H9 (cell line): Measurements from ENCODE around the gene PUS10. TPM values are rescaled to one million over a fixed set of nuclear protein-coding genes. Genes with fewer than 3 reads are reported as not detected.

Experiments
- DNase-seq: peaks from one replicate; pipeline ENCODE4 v3.0.0-alpha.2; 2017
- H2AFZ ChIP-seq: one replicate; pipeline ENCODE4 v1.6.1; 2013; ENCODE audit warnings: mild to moderate bottlenecking, low read length, control low read depth, moderate library complexity
- H2AK5ac ChIP-seq: 2 replicates; pipeline ENCODE4 v1.6.1; 2013; ENCODE audit warnings: low read length, control low read depth, mixed read lengths; ENCODE audit not compliant: insufficient read length
- H2BK120ac ChIP-seq: one replicate; pipeline ENCODE4 v1.6.1; 2013; ENCODE audit warnings: low read depth, mild to moderate bottlenecking, low read length, control low read depth, inconsistent platforms; ENCODE audit not compliant: poor library complexity, severe bottlenecking
- H2BK12ac ChIP-seq: 2 replicates; pipeline ENCODE4 v1.6.1; 2013; ENCODE audit warnings: low read length, control low read depth, mixed read lengths, low read depth; ENCODE audit not compliant: insufficient read length
- H2BK15ac ChIP-seq: 2 replicates; pipeline ENCODE4 v1.6.1; 2013; ENCODE audit warnings: low read depth, low read length, control low read depth
- H2BK20ac ChIP-seq: one replicate; pipeline ENCODE4 v1.6.1; 2013; ENCODE audit warnings: low read depth, mild to moderate bottlenecking, low read length, control low read depth, inconsistent platforms; ENCODE audit not compliant: poor library complexity, severe bottlenecking
- H2BK5ac ChIP-seq: 2 replicates; pipeline ENCODE4 v1.6.1; 2013; ENCODE audit warnings: low read length, control low read depth, mixed read lengths; ENCODE audit not compliant: insufficient read length
- H3K14ac ChIP-seq: 2 replicates; pipeline ENCODE4 v1.6.1; 2013; ENCODE audit warnings: low read length, control low read depth; ENCODE audit not compliant: insufficient read depth
- H3K18ac ChIP-seq: 2 replicates; pipeline ENCODE4 v1.6.1; 2013; ENCODE audit warnings: low read depth, mild to moderate bottlenecking, mixed read lengths, low read length, control low read depth; ENCODE audit not compliant: insufficient read length
- H3K23ac ChIP-seq: 2 replicates; pipeline ENCODE4 v1.6.1; 2013; ENCODE audit warnings: low read length, control low read depth, mixed read lengths, low read depth; ENCODE audit not compliant: insufficient read length
- H3K23me2 ChIP-seq: 2 replicates; pipeline ENCODE4 v1.6.1; 2013; ENCODE audit warnings: low read depth, mild to moderate bottlenecking, mixed read lengths, low read length, control low read depth; ENCODE audit not compliant: insufficient read length, poor library complexity, severe bottlenecking
- H3K27ac ChIP-seq: 2 replicates; pipeline ENCODE4 v1.5.1; 2013; ENCODE audit warnings: low read length, control low read depth, mixed read lengths, low read depth; ENCODE audit not compliant: insufficient read length
- H3K27me3 ChIP-seq: 2 replicates; pipeline ENCODE4 v1.6.1; 2013; ENCODE audit warnings: low read length, control low read depth, inconsistent platforms; ENCODE audit not compliant: insufficient read depth
- H3K4ac ChIP-seq: 2 replicates; pipeline ENCODE4 v1.6.1; 2013; ENCODE audit warnings: low read depth, mild to moderate bottlenecking, control low read depth, inconsistent platforms, low read length, moderate library complexity
- H3K4me1 ChIP-seq: 2 replicates; pipeline ENCODE4 v1.6.1; 2013; ENCODE audit warnings: low read length, control low read depth, inconsistent platforms; ENCODE audit not compliant: insufficient read depth
- H3K4me2 ChIP-seq: 2 replicates; pipeline ENCODE4 v1.6.1; 2013; ENCODE audit warnings: low read length, control low read depth, mixed read lengths; ENCODE audit not compliant: insufficient read length, insufficient read depth
- H3K56ac ChIP-seq: 2 replicates; pipeline ENCODE4 v1.6.1; 2013; ENCODE audit warnings: low read depth, mild to moderate bottlenecking, mixed read lengths, low read length, control low read depth; ENCODE audit not compliant: insufficient read length
- H3K79me1 ChIP-seq: 2 replicates; pipeline ENCODE4 v1.6.1; 2013; ENCODE audit warnings: low read depth, mild to moderate bottlenecking, moderate library complexity, low read length, control low read depth, inconsistent platforms; ENCODE audit not compliant: insufficient read depth, poor library complexity, severe bottlenecking
- H3K79me2 ChIP-seq: 2 replicates; pipeline ENCODE4 v1.6.1; 2013; ENCODE audit warnings: low read length, control low read depth, inconsistent platforms; ENCODE audit not compliant: insufficient read depth
- H3K9ac ChIP-seq: 2 replicates; pipeline ENCODE4 v1.6.1; 2013; ENCODE audit warnings: low read length, control low read depth, mixed read lengths; ENCODE audit not compliant: insufficient read length; ENCODE audit errors: extremely low read depth
- H3K9me3 ChIP-seq: one replicate; pipeline ENCODE4 v1.6.1; 2013; ENCODE audit warnings: low read depth, low read length, inconsistent platforms; ENCODE audit not compliant: control insufficient read depth
- H3T11ph ChIP-seq: one replicate; pipeline ENCODE4 v1.6.1; 2013; ENCODE audit warnings: mild to moderate bottlenecking, low read length, control low read depth, inconsistent platforms
- H4K20me1 ChIP-seq: one replicate; pipeline ENCODE4 v1.6.1; 2013; ENCODE audit not compliant: control insufficient read depth, insufficient read length, insufficient read depth
- H4K5ac ChIP-seq: 2 replicates; pipeline ENCODE4 v1.6.1; 2013; ENCODE audit warnings: low read depth, mild to moderate bottlenecking, mixed read lengths, low read length, control low read depth; ENCODE audit not compliant: insufficient read length
- H4K8ac ChIP-seq: replicated peaks from 2 replicates; pipeline ENCODE4 v1.6.1; 2013; ENCODE audit warnings: low read length, control low read depth, mixed read lengths, low read depth; ENCODE audit not compliant: insufficient read length
- H4K91ac ChIP-seq: 2 replicates; pipeline ENCODE4 v1.6.1; 2013; ENCODE audit warnings: low read depth, mild to moderate bottlenecking, moderate library complexity, mixed read lengths, low read length, control low read depth; ENCODE audit not compliant: insufficient read length
- H3K27ac Mint-ChIP-seq, 3 experiments: 2 replicates in 2 of 3; 3 replicates in 1 of 3; pipeline ENCODE4 v1.8.0; 2020 to 2021; ENCODE audit warnings: mixed read lengths in 3 of 3, mild to moderate bottlenecking in 1 of 3, moderate library complexity in 1 of 3
- H3K27me3 Mint-ChIP-seq: 2 replicates; pipeline ENCODE4 v1.8.0; 2021; ENCODE audit warnings: low read depth, mild to moderate bottlenecking, moderate library complexity, mixed read lengths
- H3K36me3 Mint-ChIP-seq, 3 experiments: 2 replicates in 2 of 3; 3 replicates in 1 of 3; pipeline ENCODE4 v1.8.0; 2020 to 2021; ENCODE audit warnings: low read depth in 3 of 3, mixed read lengths in 3 of 3; ENCODE audit not compliant: insufficient read depth in 1 of 3
- H3K4me1 Mint-ChIP-seq, 2 experiments: 2 replicates each; pipeline ENCODE4 v1.8.0; 2020; ENCODE audit warnings: mixed read lengths in 2 of 2
- H3K4me3 Mint-ChIP-seq, 2 experiments: 2 replicates in 1 of 2; 3 replicates in 1 of 2; pipeline ENCODE4 v1.8.0; 2020 to 2021; ENCODE audit warnings: mild to moderate bottlenecking in 2 of 2, mixed read lengths in 2 of 2, moderate library complexity in 1 of 2
- H3K9me3 Mint-ChIP-seq, 2 experiments: 2 replicates in 1 of 2; 3 replicates in 1 of 2; pipeline ENCODE4 v1.8.0; 2020; ENCODE audit warnings: mild to moderate bottlenecking in 2 of 2, mixed read lengths in 2 of 2, moderate library complexity in 1 of 2
- CTCF ChIP-seq: fragments of 200-600 bp; sonication (generic); conservative IDR thresholded peaks from 3 replicates; pipeline ENCODE4 v1.8.0; 2021; ENCODE audit warnings: antibody characterized with exemption, mild to moderate bottlenecking
- WGBS: extraction: QIAGEN DNeasy Blood & Tissue Kit; methylation state at CpG from one replicate; pipeline ENCODE4 v1.1.7; 2013; ENCODE audit warnings: missing lambda C conversion rate, low lambda C conversion rate, mixed read lengths; ENCODE audit not compliant: insufficient read length; ENCODE audit errors: extremely low coverage; 5-methylcytosine and 5-hydroxymethylcytosine counted together
- long read RNA-seq: library from polyadenylated mRNA; unstranded; transcript quantifications from one replicate; pipeline ENCODE4 v2.0.0, GENCODE V29; 2020
- total RNA-seq: library from RNA; stranded (reverse); gene quantifications from 2 replicates; pipeline ENCODE4 v1.2.1, GENCODE V29; 2021

PUS10 gene, protein sequence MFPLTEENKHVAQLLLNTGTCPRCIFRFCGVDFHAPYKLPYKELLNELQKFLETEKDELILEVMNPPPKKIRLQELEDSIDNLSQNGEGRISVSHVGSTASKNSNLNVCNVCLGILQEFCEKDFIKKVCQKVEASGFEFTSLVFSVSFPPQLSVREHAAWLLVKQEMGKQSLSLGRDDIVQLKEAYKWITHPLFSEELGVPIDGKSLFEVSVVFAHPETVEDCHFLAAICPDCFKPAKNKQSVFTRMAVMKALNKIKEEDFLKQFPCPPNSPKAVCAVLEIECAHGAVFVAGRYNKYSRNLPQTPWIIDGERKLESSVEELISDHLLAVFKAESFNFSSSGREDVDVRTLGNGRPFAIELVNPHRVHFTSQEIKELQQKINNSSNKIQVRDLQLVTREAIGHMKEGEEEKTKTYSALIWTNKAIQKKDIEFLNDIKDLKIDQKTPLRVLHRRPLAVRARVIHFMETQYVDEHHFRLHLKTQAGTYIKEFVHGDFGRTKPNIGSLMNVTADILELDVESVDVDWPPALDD
- 2.3 TPM in 2 replicates for total RNA-seq
- long read RNA-seq, partial matches to known transcripts = 0 of 11 reads
- long read RNA-seq, other reads (novel, unspliced or antisense) = 9 of 11 reads

GRCh38 chr2:61017556-61018317 is at the start of gene PUS10, which contains the start of gene PEX13:
PUS10 (minus strand) TSS chr2:61018255; CDS start chr2:61011890, 6,365 bp downstream.
PEX13 (plus strand) TSS chr2:61017720; CDS start chr2:61017760, 40 bp downstream.
- peaks cover 6% of the 10 kb centered on the region for H3K23me2 ChIP-seq
- no peaks in the 10 kb centered on the region for H3K4me1 ChIP-seq
- H3T11ph ChIP-seq = no peak within 1 kb of the TSS
- peaks cover 4% of the 10 kb centered on the region for H3K79me1 ChIP-seq
- peaks cover 7 to 17% (median 14%) of the 10 kb centered on the region in 3 experiments; a peak in 6 of 7 replicates for H3K36me3 Mint-ChIP-seq
- H4K5ac ChIP-seq = no peak within 1 kb of the TSS
- no peak for TF ChIP-seq CTCF
- peak within 1 kb of the TSS; percentile 91 for H3K18ac ChIP-seq
- no peak within 1 kb of the TSS for H4K8ac ChIP-seq
- H4K91ac ChIP-seq = no peak within 1 kb of the TSS
- H2BK5ac ChIP-seq = no peak within 1 kb of the TSS
- peak within 1 kb of the TSS; percentile 90 for H2AFZ ChIP-seq
- no peaks in the 10 kb centered on the region for H4K20me1 ChIP-seq
- H3K23ac ChIP-seq = no peak within 1 kb of the TSS
- H2BK15ac ChIP-seq = no peak within 1 kb of the TSS
- DNase-seq = peak; percentile 85
- H3K56ac ChIP-seq = peak within 1 kb of the TSS; percentile 26
- H3K9me3 ChIP-seq = no peaks in the 10 kb centered on the region
- no peak within 1 kb of the TSS for H2AK5ac ChIP-seq
- no peak within 1 kb of the TSS for H2BK20ac ChIP-seq
- peak within 1 kb of the TSS; percentile 99 to 100 (median 99) for H3K27ac Mint-ChIP-seq
- no peak within 1 kb of the TSS for H2BK120ac ChIP-seq
- no peaks in the 10 kb centered on the region for H3K27me3 Mint-ChIP-seq
- WGBS = no CpG with 5 or more reads among the region's 39 CpGs
- H3K4me3 Mint-ChIP-seq = peak within 1 kb of the TSS; percentile 90 to 100
- H3K4ac ChIP-seq = no peak within 1 kb of the TSS
- H3K4me2 ChIP-seq = peak within 1 kb of the TSS; percentile 90
- H3K27me3 ChIP-seq = no peaks in the 10 kb centered on the region
- H3K9ac ChIP-seq = peak within 1 kb of the TSS; percentile 97
- peak within 1 kb of the TSS; percentile 96; the same call in 1 of the 2 replicates for H3K14ac ChIP-seq
- H2BK12ac ChIP-seq = no peak within 1 kb of the TSS
- no peaks in the 10 kb centered on the region for H3K9me3 Mint-ChIP-seq
- peaks cover 12 to 20% of the 10 kb centered on the region in 2 experiments for H3K4me1 Mint-ChIP-seq
- H3K27ac ChIP-seq = peak within 1 kb of the TSS; percentile 40
- peaks cover 4% of the 10 kb centered on the region; the same call in 1 of the 2 replicates for H3K79me2 ChIP-seq
